B cell (primary cell): ENCODE results near the gene CAB39L. TPM values are rescaled to one million over a fixed set of nuclear protein-coding genes. Genes with fewer than 3 reads are reported as not detected.

ENCODE experiments used
- ATAC-seq: fragments of 200-7000 bp; cut with Tn5 transposase; one replicate; pipeline ENCODE4 v1.10.0; 2021; ENCODE audit warnings: low read depth, mild to moderate bottlenecking, moderate number of reproducible peaks, moderate library complexity
- CTCF ChIA-PET: fragments of 350-600 bp; sonication (Branson Sonifier 250); formaldehyde crosslinking; loops from one replicate; lab custom pipeline; 2021; ENCODE audit warnings: antibody characterized with exemption, inconsistent platforms; lab: Charles Lee
- POLR2A ChIA-PET: fragments of 350-600 bp; sonication (Branson Sonifier 250); formaldehyde crosslinking; loops from one replicate; lab custom pipeline; 2021; ENCODE audit warnings: antibody characterized with exemption; lab: Charles Lee
- DNase-seq: peaks from one replicate; pipeline ENCODE4 v3.0.0; 2013
- H2AFZ ChIP-seq: 2 replicates; pipeline ENCODE4 v1.6.1; 2012; ENCODE audit warnings: mild to moderate bottlenecking, low read depth, low read length; ENCODE audit not compliant: insufficient read depth, poor library complexity, severe bottlenecking
- H3K27ac ChIP-seq, 2 donors: 1 replicate in 1 of 2; 2 replicates in 1 of 2; pipeline ENCODE4 v1.5.1; 2012 to 2013; ENCODE audit warnings: low read length in 2 of 2, mild to moderate bottlenecking in 2 of 2, moderate library complexity in 1 of 2
- H3K27me3 ChIP-seq, 4 experiments: fragments of 200-600 bp in 1 of 4; sonication (generic) in 1 of 4; replicated peaks in 1 of 4; 1 replicate in 2 of 4; 2 replicates in 2 of 4; pipeline versions ENCODE4 v1.6.1 to v1.7.0; 2013 to 2016; ENCODE audit warnings: low read length in 3 of 4, mild to moderate bottlenecking in 2 of 4, mixed read lengths in 1 of 4, moderate library complexity in 1 of 4; ENCODE audit not compliant: insufficient read depth in 4 of 4, control insufficient read depth in 3 of 4; ENCODE audit errors: control extremely low read depth in 1 of 4
- H3K36me3 ChIP-seq, 2 experiments: replicated peaks in 1 of 2; 1 replicate in 1 of 2; 2 replicates in 1 of 2; pipeline versions ENCODE4 v1.6.1 to v1.7.1; 2013; ENCODE audit warnings: low read length in 1 of 2; ENCODE audit not compliant: insufficient read depth in 2 of 2, control insufficient read depth in 1 of 2; ENCODE audit errors: control extremely low read depth in 1 of 2, extremely low read depth in 1 of 2
- H3K4me1 ChIP-seq, 2 donors: fragments of 200-600 bp in 1 of 2; sonication (generic) in 1 of 2; 1 replicate in 1 of 2; 2 replicates in 1 of 2; pipeline versions ENCODE4 v1.5.1 to v1.6.1; 2013 to 2017; ENCODE audit warnings: low read length in 2 of 2; ENCODE audit not compliant: control insufficient read depth in 2 of 2, insufficient read depth in 2 of 2
- H3K4me2 ChIP-seq: replicated peaks from 2 replicates; pipeline ENCODE3; 2012; ENCODE audit warnings: mild to moderate bottlenecking, low read depth, low read length; ENCODE audit not compliant: poor library complexity, severe bottlenecking
- H3K4me3 ChIP-seq, 5 experiments: fragments of 200-600 bp in 1 of 5; sonication (generic) in 1 of 5; 1 replicate in 3 of 5; 2 replicates in 2 of 5; pipeline versions ENCODE4 v1.5.1 to v1.7.0; 2011 to 2016; ENCODE audit warnings: low read length in 4 of 5, mild to moderate bottlenecking in 4 of 5, low read depth in 2 of 5, control low read depth in 1 of 5, moderate library complexity in 1 of 5; ENCODE audit not compliant: insufficient read depth in 1 of 5; ENCODE audit errors: control extremely low read depth in 1 of 5, extremely low read depth in 1 of 5
- H3K79me2 ChIP-seq: fragments of 200-600 bp; sonication (generic); one replicate; pipeline ENCODE4 v1.6.0; 2016; ENCODE audit warnings: low read length; ENCODE audit not compliant: control insufficient read depth, insufficient read depth
- H3K9ac ChIP-seq: fragments of 200-600 bp; sonication (generic); 2 replicates; pipeline ENCODE4 v1.6.1; 2017; ENCODE audit warnings: mild to moderate bottlenecking, low read length, moderate library complexity
- H3K9me3 ChIP-seq, 3 donors: one replicate each; pipeline versions ENCODE4 v1.6.1 to v1.7.1; 2013; ENCODE audit warnings: low read length in 2 of 3; ENCODE audit not compliant: control insufficient read depth in 2 of 3, insufficient read depth in 1 of 3; ENCODE audit errors: control extremely low read depth in 1 of 3
- H4K20me1 ChIP-seq: 2 replicates; pipeline ENCODE4 v1.6.0; 2012; ENCODE audit warnings: mild to moderate bottlenecking, low read length; ENCODE audit not compliant: insufficient read depth, control insufficient read depth, poor library complexity, severe bottlenecking
- H3K27ac Mint-ChIP-seq: one replicate; pipeline ENCODE4 v1.8.0; 2021; ENCODE audit warnings: mixed read lengths
- H3K27me3 Mint-ChIP-seq: one replicate; pipeline ENCODE4 v1.8.0; 2021; ENCODE audit warnings: mixed read lengths
- H3K4me1 Mint-ChIP-seq: one replicate; pipeline ENCODE4 v1.8.0; 2021; ENCODE audit warnings: mixed read lengths
- H3K4me3 Mint-ChIP-seq: one replicate; pipeline ENCODE4 v1.8.0; 2021; ENCODE audit warnings: mixed read lengths
- H3K9me3 Mint-ChIP-seq: one replicate; pipeline ENCODE4 v1.8.0; 2022; ENCODE audit warnings: mixed read lengths; ENCODE audit not compliant: insufficient read depth
- CTCF ChIP-seq: fragments of 200-600 bp; IDR thresholded peaks from one replicate; pipeline ENCODE4 v1.8.0; 2022; ENCODE audit warnings: antibody characterized with exemption, mild to moderate bottlenecking
- EZH2 ChIP-seq: IDR thresholded peaks from 2 replicates; pipeline ENCODE4 v1.6.1; 2012; ENCODE audit warnings: borderline replicate concordance, low read depth, mild to moderate bottlenecking, moderate library complexity, low read length; ENCODE audit not compliant: insufficient read depth, poor library complexity, severe bottlenecking
- WGBS: methylation state at CpG from one replicate; pipeline ENCODE4 v1.1.5; 2013; ENCODE audit warnings: missing lambda C conversion rate; ENCODE audit not compliant: insufficient coverage; 5-methylcytosine and 5-hydroxymethylcytosine counted together
- intact Hi-C: fragments of 100-400 bp; cut with micrococcal nuclease; formaldehyde crosslinking; loops from one replicate; pipeline ENCODE4 v1.10.0; 2022
- polyA plus RNA-seq: library from polyadenylated mRNA; depleted of rRNA; stranded (reverse); fragments of >200 nt; gene quantifications from 2 replicates; pipeline ENCODE4 v1.2.3, GENCODE V29; 2012
- total RNA-seq, 2 donors: library from RNA; stranded (reverse); fragments of 120-200 nt in 1 of 2; gene quantifications; 1 replicate in 1 of 2; 2 replicates in 1 of 2; pipeline versions ENCODE4 v1.2.3 to v1.2.4, GENCODE V29; 2013 to 2022

CAB39L gene
- total and polyA plus RNA-seq, 2 donors (not counting 1 experiment from before 2014, with no cell fraction given), result 1.5 to 9.6 TPM

DNA sequence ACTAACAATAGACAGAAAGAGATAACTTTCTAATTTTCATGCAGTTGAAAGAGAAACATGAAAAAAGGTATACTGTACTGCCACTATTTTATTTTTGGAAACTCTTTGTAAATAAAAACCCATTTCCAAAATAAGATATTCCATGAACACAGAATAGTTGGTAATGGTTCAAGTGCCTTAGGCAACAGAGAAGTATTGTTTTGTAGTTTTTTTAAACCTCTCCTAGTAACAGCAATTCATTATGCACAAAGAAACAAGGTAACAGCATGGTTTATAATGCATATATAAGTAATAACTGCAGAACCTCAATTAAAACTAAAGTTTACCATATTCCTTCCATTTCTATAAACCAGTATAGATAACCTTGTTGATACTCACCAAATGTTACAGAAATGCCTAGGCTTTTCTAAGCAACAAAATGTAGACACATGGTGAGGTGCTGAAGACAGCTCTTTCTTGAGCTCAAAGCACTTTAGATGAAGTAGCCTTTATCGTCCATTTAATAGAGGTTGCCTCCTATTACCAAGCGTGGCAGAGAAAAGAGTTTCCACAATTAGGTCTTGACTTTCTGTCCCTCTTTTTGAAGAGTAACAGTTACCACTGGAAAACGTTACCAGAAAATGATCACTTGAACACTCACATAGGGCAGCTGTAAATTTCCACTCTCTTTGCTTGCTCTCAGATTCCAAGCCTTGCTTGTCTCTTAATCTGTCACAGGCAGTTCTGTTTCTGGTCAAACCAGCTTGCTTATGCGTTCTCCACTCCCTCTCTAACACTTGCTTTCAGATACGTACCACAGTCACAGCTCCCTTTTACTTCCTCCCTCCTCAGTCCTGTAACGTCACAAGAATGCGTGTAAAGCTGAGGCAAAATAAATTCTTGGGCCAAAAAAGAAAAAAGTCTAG lies 42.9 kb downstream of the CAB39L start:
- no peaks in the 10 kb centered on the region for H4K20me1 ChIP-seq
- DNase-seq, result peak; percentile 43
- peaks cover 6% of the 10 kb centered on the region for H3K9me3 Mint-ChIP-seq
- intact Hi-C loops, result loop anchor here (10.0 kb wide), 1 partner anchor 86 kb away; no protein-coding TSS in a partner anchor
- no peaks in the 10 kb centered on the region for H3K27me3 ChIP-seq
- H3K27me3 Mint-ChIP-seq, result no peaks in the 10 kb centered on the region
- H2AFZ ChIP-seq, result peak overlapping the region; percentile 52
- H3K4me1 ChIP-seq, result peaks cover 0 to 3% of the 10 kb centered on the region in 2 donors
- no peaks in the 10 kb centered on the region for H3K79me2 ChIP-seq
- peak overlapping the region; percentile 27 for H3K27ac Mint-ChIP-seq
- H3K4me1 Mint-ChIP-seq, result peaks cover 8% of the 10 kb centered on the region
- no peak overlapping the region for H3K27ac ChIP-seq
- ChIA-PET CTCF (interaction anchor here (1.2 kb wide), 1 partner anchor 47 kb away, joined by 3 read pairs; no protein-coding TSS in a partner anchor), POLR2A (interaction anchor here (0.6 kb wide), 1 partner anchor 55 kb away, joined by 4 read pairs; no protein-coding TSS in a partner anchor)
- H3K4me2 ChIP-seq, result peak overlapping the region; percentile 55
- H3K36me3 ChIP-seq, result peaks cover 0 to 2% of the 10 kb centered on the region in 2 experiments
- WGBS, result 19% methylated on average over 5 of the region's 7 CpGs
- H3K9me3 ChIP-seq, result peaks cover 4 to 13% (median 9%) of the 10 kb centered on the region in 3 donors
- H3K9ac ChIP-seq, result peak overlapping the region; percentile 54
- peak overlapping the region in 3 of 5 experiments; percentile 7 to 45 (median 18) for H3K4me3 ChIP-seq
- no peak for TF ChIP-seq CTCF
- no peak for TF ChIP-seq EZH2
- ATAC-seq, result peak; percentile 54
- peak overlapping the region; percentile 81 for H3K4me3 Mint-ChIP-seq
